Peyer's patch (tissue), 4 donors: ENCODE data around the gene AGAP1. TPM values are rescaled to one million over a fixed set of nuclear protein-coding genes. Genes with fewer than 3 reads are reported as not detected.

Experiments used
- DNase-seq, 3 donors: peaks; one replicate each; pipeline ENCODE4 v3.0.0-alpha.2; 2017 to 2019
- H3K27ac ChIP-seq, 4 donors: fragments of 200-600 bp; sonication (generic); one replicate each; pipeline ENCODE4 v1.5.1; 2016 to 2019
- H3K27me3 ChIP-seq, 2 donors: fragments of 200-600 bp; sonication (generic); one replicate each; pipeline ENCODE4 v1.5.1; 2019
- H3K36me3 ChIP-seq, 3 donors: fragments of 200-600 bp; sonication (generic); one replicate each; pipeline ENCODE4 v1.5.1; 2016 to 2019
- H3K4me1 ChIP-seq, 4 donors: fragments of 200-600 bp; sonication (generic); one replicate each; pipeline ENCODE4 v1.5.1; 2016 to 2019
- H3K4me3 ChIP-seq, 4 donors: fragments of 200-600 bp; sonication (generic); 1 replicate in 3 of 4; 2 replicates in 1 of 4; pipeline ENCODE4 v1.5.1; 2016 to 2019; ENCODE audit warnings: mild to moderate bottlenecking in 1 of 4
- H3K9me3 ChIP-seq, 4 donors: fragments of 200-600 bp; sonication (generic); one replicate each; pipeline ENCODE4 v1.5.1; 2016 to 2019; ENCODE audit warnings: mild to moderate bottlenecking in 1 of 4
- CTCF ChIP-seq, 6 experiments: fragments of 450-650 bp in 4 of 6; fragments of 200-600 bp in 2 of 6; sonication (generic) in 1 of 6; IDR thresholded peaks; one replicate each; pipeline ENCODE4 v1.5.1; 2017 to 2019; ENCODE audit warnings: antibody characterized with exemption in 6 of 6, mild to moderate bottlenecking in 3 of 6, moderate library complexity in 1 of 6
- POLR2A ChIP-seq, 2 donors: fragments of 450-650 bp; IDR thresholded peaks; one replicate each; pipeline ENCODE4 v1.5.1; 2017; ENCODE audit warnings: antibody characterized with exemption in 2 of 2, mild to moderate bottlenecking in 2 of 2, moderate library complexity in 2 of 2
- total RNA-seq, 4 donors: library from RNA; depleted of rRNA; stranded (reverse); fragments of >200 nt; gene quantifications; one replicate each; pipeline ENCODE4 v1.1.0, GENCODE V29; 2016

Gene AGAP1
- total RNA-seq, 4 donors from 2014 or later: 55.7 to 79.1 (median 66.9) TPM

GRCh38 chr2:235609321-235609720 lies 115.5 kb downstream of the AGAP1 start:
- Histone ChIP-seq H3K4me1 (peaks cover 0 to 3% (median 0%) of the 10 kb centered on the region in 4 donors), H3K27ac (no peak overlapping the region), H3K36me3 (no peaks in the 10 kb centered on the region), H3K4me3 (no peak overlapping the region), H3K9me3 (no peaks in the 10 kb centered on the region), H3K27me3 (no peaks in the 10 kb centered on the region)
- no peak for DNase-seq
- TF ChIP-seq POLR2A (IDR thresholded peaks at IDR 0.05): no peak
- TF ChIP-seq CTCF (IDR thresholded peaks at IDR 0.05): no peak

GRCh38 chr2:235609746-235610145 lies 115.9 kb downstream of the AGAP1 start:
- no peak overlapping the region for H3K4me3 ChIP-seq
- H3K9me3 ChIP-seq: no peaks in the 10 kb centered on the region
- H3K27ac ChIP-seq: no peak overlapping the region
- no peaks in the 10 kb centered on the region for H3K27me3 ChIP-seq
- TF ChIP-seq POLR2A (IDR thresholded peaks at IDR 0.05): no peak
- no peak for TF ChIP-seq CTCF (IDR thresholded peaks at IDR 0.05)
- H3K36me3 ChIP-seq: no peaks in the 10 kb centered on the region
- H3K4me1 ChIP-seq: peaks cover 0 to 7% (median 0%) of the 10 kb centered on the region in 4 donors
- DNase-seq: no peak

GRCh38 chr2:235610696-235611257 lies 116.9 kb downstream of the AGAP1 start:
- Histone ChIP-seq H3K27ac (no peak overlapping the region), H3K4me1 (peaks cover 0 to 13% (median 0%) of the 10 kb centered on the region in 4 donors), H3K27me3 (no peaks in the 10 kb centered on the region), H3K4me3 (no peak overlapping the region), H3K9me3 (no peaks in the 10 kb centered on the region), H3K36me3 (no peaks in the 10 kb centered on the region)
- no peak for TF ChIP-seq CTCF (IDR thresholded peaks at IDR 0.05)
- no peak for TF ChIP-seq POLR2A (IDR thresholded peaks at IDR 0.05)
- no peak for DNase-seq

- Histone ChIP-seq H3K36me3 (no peaks in the 10 kb centered on the region), H3K4me3 (no peak overlapping the region), H3K27ac (no peak overlapping the region), H3K4me1 (peaks cover 0 to 13% (median 0%) of the 10 kb centered on the region in 4 donors), H3K9me3 (no peaks in the 10 kb centered on the region), H3K27me3 (no peaks in the 10 kb centered on the region)
- DNase-seq: no peak
- no peak for TF ChIP-seq CTCF (IDR thresholded peaks at IDR 0.05)
- TF ChIP-seq POLR2A (IDR thresholded peaks at IDR 0.05): no peak
Observed at GRCh38 chr2:235611349-235611748, 117.5 kb downstream of the AGAP1 start.

GRCh38 chr2:235611756-235612155 lies 117.9 kb downstream of the AGAP1 start:
- no peak for DNase-seq
- Histone ChIP-seq H3K4me1 (peaks cover 0 to 13% (median 0%) of the 10 kb centered on the region in 4 donors), H3K4me3 (no peak overlapping the region), H3K27me3 (no peaks in the 10 kb centered on the region), H3K27ac (no peak overlapping the region), H3K9me3 (no peaks in the 10 kb centered on the region), H3K36me3 (no peaks in the 10 kb centered on the region)
- TF ChIP-seq CTCF (IDR thresholded peaks at IDR 0.05): no peak
- TF ChIP-seq POLR2A (IDR thresholded peaks at IDR 0.05): no peak
